ENCODE results near the gene RCOR2.

- no peak for TF ChIP-seq CTCF (IDR thresholded peaks at IDR 0.05)
- TF ChIP-seq POLR2AphosphoS5 (IDR thresholded peaks at IDR 0.05), result no peak
Observed at GRCh38 chr11:63952570-63952969, 35.6 kb upstream of the RCOR2 start.
